Measurements from ENCODE around the gene CTF1.

Gene CTF1

DNA sequence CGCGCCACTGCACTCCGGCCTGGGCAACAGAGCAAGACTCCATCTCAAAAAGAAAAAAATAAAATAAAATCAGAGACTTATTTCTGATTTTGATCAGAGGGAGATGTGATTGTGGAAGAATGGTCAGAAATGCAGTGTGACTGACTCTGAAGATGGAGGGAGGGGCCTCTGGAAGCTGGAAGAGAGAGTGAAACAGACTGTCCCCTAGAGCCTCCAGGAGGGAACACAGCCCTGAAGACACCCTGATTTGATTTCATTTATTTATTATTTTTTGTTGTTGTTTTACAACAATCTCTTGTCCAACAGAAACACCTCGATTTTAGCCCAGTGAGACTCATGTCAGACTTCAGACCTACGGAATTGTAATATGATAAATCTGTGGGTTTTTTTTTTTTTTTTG, 28.7 kb upstream of the CTF1 start:
- no peak overlapping the region for H3K9ac ChIP-seq
- peaks cover 13 to 15% (median 14%) of the 10 kb centered on the region in 11 experiments for H3K9me3 ChIP-seq (replicated peaks in 1 of 11)
- no peak overlapping the region for H3K27ac ChIP-seq
- H3K4me3 ChIP-seq, result no peak overlapping the region
- TF ChIP-seq Cebpa-rat (IDR thresholded peaks at IDR 0.05), result no peak
- no peaks in the 10 kb centered on the region for H3K4me1 ChIP-seq
- H3K4me2 ChIP-seq, result no peak overlapping the region
- no peaks in the 10 kb centered on the region for H4K20me1 ChIP-seq
- no peaks in the 10 kb centered on the region for H3K27me3 ChIP-seq
- H3K36me3 ChIP-seq, result peaks cover 0 to 21% (median 9%) of the 10 kb centered on the region in 11 experiments; a peak in 9 of 22 replicates

DNA sequence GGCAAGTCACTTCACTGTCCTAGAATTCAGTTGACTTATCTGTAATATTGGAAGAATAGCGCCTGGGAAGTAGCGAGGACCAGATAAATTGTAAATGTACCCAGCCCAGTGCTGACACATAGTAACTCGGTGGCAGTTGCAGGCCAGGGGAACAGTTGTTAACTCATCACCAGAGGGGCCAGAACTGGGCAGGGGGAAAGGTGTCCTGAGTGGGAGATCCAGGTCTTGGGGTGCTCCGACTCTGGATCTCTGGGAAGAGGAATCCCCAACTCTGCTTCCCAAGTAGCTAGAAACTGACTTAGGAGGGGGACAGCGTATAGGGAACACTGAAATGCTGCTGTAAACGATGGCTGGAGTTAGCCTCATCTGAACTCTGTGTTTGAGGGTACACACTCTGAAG, 25.5 kb upstream of the CTF1 start:
- Histone ChIP-seq H3K4me3 (no peak overlapping the region), H4K20me1 (no peaks in the 10 kb centered on the region), H3K9me3 (replicated peaks in 1 of 11) (no peaks in the 10 kb centered on the region), H3K27ac (no peak overlapping the region), H3K36me3 (peaks cover 0 to 15% (median 8%) of the 10 kb centered on the region in 11 experiments; a peak in 9 of 22 replicates), H3K9ac (no peak overlapping the region), H3K4me2 (no peak overlapping the region), H3K27me3 (no peaks in the 10 kb centered on the region), H3K4me1 (peaks cover 7 to 12% (median 8%) of the 10 kb centered on the region in 10 experiments)
- TF ChIP-seq Cebpa-rat (IDR thresholded peaks at IDR 0.05), result no peak

DNA sequence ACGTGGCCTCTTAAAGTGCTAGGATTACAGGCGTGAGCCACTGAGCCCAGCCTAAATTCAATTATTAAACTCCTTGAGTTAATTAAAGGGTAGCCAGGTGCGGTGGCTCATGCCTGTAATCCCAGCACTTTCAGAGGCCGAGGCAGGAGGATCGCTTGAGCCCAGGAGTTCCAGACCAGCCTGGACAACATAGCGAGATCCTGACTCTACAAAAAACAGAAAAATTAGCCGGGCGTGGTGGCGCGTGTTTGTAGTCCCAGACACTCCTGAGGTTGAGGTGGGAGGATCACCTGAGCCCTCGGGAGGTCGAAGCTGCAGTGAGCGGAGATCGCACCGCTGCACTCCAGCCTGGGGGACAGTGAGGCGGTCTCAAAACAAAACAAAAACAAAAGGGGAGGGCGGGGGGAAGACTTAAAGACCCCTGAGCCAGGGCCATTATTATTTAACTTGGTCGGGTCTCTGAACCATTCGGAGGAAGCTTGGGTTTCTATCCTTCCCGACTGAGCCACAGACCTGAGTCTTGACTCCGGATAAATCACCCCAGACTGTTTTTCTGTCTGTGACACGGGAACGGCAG, 22.1 kb upstream of the CTF1 start:
- peak overlapping the region; percentile 66 to 90 (median 79) for H3K4me3 ChIP-seq
- peak overlapping the region; percentile 86 to 99 (median 97) for H3K9ac ChIP-seq
- no peak for TF ChIP-seq Cebpa-rat (IDR thresholded peaks at IDR 0.05)
- no peaks in the 10 kb centered on the region for H3K9me3 ChIP-seq (replicated peaks in 1 of 11)
- peak overlapping the region; percentile 80 to 99 (median 97); a peak in 21 of 22 replicates for H3K27ac ChIP-seq
- H4K20me1 ChIP-seq, result no peaks in the 10 kb centered on the region
- H3K36me3 ChIP-seq, result peaks cover 6 to 26% (median 16%) of the 10 kb centered on the region in 11 experiments; a peak in 20 of 22 replicates
- peak overlapping the region; percentile 92 to 99 (median 97) for H3K4me2 ChIP-seq
- peaks cover 22 to 29% (median 26%) of the 10 kb centered on the region in 10 experiments for H3K4me1 ChIP-seq
- H3K27me3 ChIP-seq, result no peaks in the 10 kb centered on the region

DNA sequence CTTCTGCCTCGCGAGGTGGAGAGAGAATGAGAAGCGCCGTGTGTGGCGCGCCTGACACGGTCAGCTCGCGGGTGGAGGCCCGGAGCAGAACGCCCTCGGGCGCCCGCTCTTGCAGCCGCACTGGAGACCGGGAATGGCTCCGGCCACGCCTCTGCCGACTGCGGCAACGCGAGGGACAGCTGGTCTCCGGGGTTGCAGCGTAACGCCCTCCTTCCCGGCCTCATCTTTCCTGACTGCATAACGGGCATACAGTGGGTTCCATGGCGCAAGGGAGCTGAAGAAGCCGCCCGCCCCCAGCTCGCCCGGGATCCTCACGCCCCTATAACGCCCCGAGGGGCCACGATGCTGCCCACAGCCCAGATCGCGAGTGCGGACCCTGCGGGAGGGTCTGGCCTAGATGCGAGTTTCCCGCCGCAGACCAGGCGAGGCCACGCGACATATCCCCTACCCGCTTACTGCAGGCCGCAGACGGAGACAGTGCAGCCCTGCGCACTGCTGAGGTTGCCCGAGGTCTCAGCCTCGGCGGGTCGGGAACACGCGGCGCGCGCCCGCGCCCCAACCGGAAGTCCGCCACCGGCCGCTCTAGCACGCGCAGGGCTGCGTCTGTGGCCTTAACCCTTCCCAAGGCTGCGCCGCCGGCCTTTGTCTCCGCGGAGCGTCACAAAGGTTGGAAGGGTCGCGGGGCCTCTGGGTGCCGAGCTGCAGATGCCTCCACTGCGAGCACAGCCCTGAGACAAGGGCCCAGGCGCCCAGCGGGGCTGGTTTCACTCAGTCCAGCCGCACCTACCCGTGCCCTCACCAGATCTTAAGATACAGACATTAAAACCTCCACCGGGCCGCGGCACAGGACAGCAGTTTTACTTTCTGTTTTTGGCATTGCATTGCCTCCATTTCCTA, 21.3 kb upstream of the CTF1 start:
- Histone ChIP-seq H3K9ac (peak overlapping the region; percentile 86 to 99 (median 97)), H3K27ac (peak overlapping the region; percentile 80 to 99 (median 97)), H3K4me1 (peaks cover 22 to 29% (median 26%) of the 10 kb centered on the region in 10 experiments), H3K4me3 (peak overlapping the region; percentile 66 to 90 (median 79)), H3K9me3 (replicated peaks in 1 of 11) (no peaks in the 10 kb centered on the region), H4K20me1 (no peaks in the 10 kb centered on the region), H3K36me3 (peaks cover 8 to 32% (median 19%) of the 10 kb centered on the region in 11 experiments; a peak in 20 of 22 replicates), H3K27me3 (no peaks in the 10 kb centered on the region), H3K4me2 (peak overlapping the region; percentile 92 to 99 (median 97))
- no peak for TF ChIP-seq Cebpa-rat (IDR thresholded peaks at IDR 0.05)

DNA sequence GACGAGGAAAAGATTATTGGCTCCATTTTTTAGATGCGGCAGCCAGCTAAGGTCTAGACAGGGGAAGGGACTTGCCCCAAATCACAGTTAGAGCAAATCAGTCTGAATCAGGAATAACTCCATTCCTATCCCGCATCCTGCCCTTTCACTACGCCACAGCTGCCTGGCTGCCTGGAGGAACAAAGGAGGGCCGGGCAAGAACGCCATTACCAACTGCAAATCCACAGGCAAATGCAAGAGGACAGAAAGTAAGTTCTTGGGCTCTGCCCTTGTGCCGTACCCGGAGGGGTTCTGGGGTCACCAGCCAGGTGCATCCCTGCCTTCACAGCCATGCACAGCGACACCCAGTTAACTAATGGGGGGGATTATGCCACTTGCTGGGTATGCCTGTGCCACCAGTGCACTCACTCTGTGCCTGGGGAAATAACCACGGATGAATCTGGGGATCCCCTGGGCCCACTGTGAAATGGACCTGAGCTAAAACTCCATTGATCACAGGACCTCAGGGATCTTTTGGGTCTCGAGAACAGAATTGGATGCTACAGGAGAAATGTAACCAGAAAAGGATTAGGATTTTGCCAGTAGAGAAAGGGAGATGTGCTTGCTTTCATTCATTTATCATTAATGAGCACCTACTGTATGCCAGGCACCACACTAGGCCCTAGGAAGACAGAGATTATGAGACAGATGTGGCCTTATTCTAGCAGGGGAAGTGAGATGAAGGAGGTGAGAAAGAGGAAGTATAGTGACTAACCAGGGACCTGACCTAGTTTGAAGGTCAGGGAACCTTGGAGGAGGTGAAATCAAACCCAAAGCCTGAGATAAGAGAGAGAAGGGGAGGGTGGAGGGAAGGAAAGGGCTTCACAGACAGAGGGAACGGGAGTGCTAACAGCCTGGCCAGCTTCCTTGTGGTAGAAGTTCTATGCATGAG, 20.3 kb upstream of the CTF1 start:
- Histone ChIP-seq H3K27me3 (no peaks in the 10 kb centered on the region), H3K36me3 (peaks cover 14 to 41% (median 25%) of the 10 kb centered on the region in 11 experiments; a peak in 21 of 22 replicates), H3K9ac (peak overlapping the region; percentile 86 to 99 (median 97)), H3K9me3 (replicated peaks in 1 of 11) (no peaks in the 10 kb centered on the region), H3K27ac (peak overlapping the region; percentile 80 to 99 (median 97)), H3K4me1 (peaks cover 22 to 29% (median 26%) of the 10 kb centered on the region in 10 experiments), H4K20me1 (no peaks in the 10 kb centered on the region), H3K4me2 (peak overlapping the region; percentile 92 to 99 (median 97)), H3K4me3 (peak overlapping the region; percentile 66 to 90 (median 79))
- TF ChIP-seq Cebpa-rat (IDR thresholded peaks at IDR 0.05), result no peak

DNA sequence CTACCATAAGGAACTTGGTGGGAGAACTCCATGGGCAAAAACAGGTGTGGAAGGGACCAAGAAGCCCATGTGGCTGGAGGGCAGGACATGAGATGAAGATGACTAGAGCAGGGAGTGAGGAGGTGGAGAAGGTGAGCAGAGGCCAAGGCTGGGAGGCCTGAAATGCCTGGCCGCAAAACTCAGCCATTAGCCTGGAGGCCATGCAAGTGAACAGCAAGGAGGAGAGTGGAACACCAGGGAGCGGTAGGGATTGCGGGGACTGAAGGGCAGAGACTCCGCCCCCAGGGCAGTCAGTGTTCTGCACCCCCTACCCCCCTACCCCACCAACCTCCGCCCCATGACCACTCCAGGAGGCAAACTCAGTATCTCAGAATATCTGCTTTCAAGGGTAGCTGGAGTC, 19.5 kb upstream of the CTF1 start:
- H4K20me1 ChIP-seq, result peaks cover 0 to 7% (median 0%) of the 10 kb centered on the region in 11 experiments; a peak in 1 of 22 replicates
- peak overlapping the region; percentile 80 to 99 (median 97) for H3K27ac ChIP-seq
- H3K4me1 ChIP-seq, result peaks cover 22 to 33% (median 26%) of the 10 kb centered on the region in 10 experiments
- TF ChIP-seq Cebpa-rat (IDR thresholded peaks at IDR 0.05), result no peak
- H3K27me3 ChIP-seq, result no peaks in the 10 kb centered on the region
- peaks cover 19 to 47% (median 26%) of the 10 kb centered on the region in 11 experiments; a peak in 21 of 22 replicates for H3K36me3 ChIP-seq
- peak overlapping the region; percentile 86 to 99 (median 97) for H3K9ac ChIP-seq
- peak overlapping the region; percentile 92 to 99 (median 97) for H3K4me2 ChIP-seq
- no peaks in the 10 kb centered on the region for H3K9me3 ChIP-seq (replicated peaks in 1 of 11)
- H3K4me3 ChIP-seq, result peak overlapping the region; percentile 66 to 90 (median 79); a peak in 19 of 20 replicates

DNA sequence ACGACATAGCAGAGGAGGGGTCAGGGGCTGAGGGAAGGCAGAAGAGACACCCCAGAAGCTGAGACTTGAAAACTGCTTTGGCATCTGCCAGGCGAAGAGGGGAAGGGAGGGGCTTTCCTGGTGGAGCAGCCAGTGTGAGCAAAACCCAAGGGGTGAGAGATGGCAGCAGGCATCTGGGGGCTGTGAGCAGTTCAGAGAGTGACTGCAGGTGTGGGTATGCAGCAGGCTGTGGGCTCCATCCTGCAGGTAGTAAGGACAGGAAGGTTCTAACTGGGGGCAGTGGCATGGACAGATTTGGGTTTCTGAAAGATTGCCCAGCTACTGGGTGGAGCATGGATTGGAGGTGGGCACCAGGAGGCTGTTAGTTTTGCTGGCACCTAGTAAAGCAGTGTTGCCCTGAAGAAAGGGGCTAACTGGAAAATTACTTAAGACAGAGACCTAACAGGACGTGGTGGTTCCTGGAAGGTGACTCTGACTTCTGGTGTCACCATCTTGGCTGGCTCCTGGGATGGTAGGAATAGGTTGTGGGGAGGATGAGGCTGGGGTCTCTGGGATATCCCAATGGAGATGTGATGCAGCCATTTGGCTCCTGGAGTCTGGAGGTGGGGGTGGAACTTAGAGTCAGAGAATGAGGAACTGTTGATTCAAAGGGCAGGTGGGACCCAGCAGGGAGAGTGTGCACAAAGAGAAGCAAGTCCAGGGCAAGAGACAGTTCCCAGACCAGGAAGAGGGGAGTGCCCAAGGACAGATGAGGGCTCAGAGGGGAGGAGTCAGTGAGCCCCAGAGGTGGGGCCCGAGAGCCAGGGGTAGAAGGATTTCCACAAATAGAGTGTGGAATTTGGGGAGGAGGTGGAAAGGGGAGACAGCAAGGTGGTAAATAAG, 13.7 kb upstream of the CTF1 start:
- Histone ChIP-seq H3K9me3 (replicated peaks in 1 of 11) (no peaks in the 10 kb centered on the region), H3K9ac (peak overlapping the region in 6 of 11 experiments; percentile 14 to 39 (median 34); a peak in 7 of 22 replicates), H3K4me2 (peak overlapping the region in 8 of 11 experiments; percentile 0 to 38 (median 30); a peak in 11 of 22 replicates), H3K27ac (peak overlapping the region in 3 of 11 experiments; percentile 2 to 43 (median 37); a peak in 6 of 22 replicates), H3K27me3 (no peaks in the 10 kb centered on the region), H3K36me3 (peaks cover 41 to 92% (median 72%) of the 10 kb centered on the region in 11 experiments), H3K4me1 (peaks cover 6 to 32% (median 22%) of the 10 kb centered on the region in 10 experiments; a peak in 17 of 20 replicates), H4K20me1 (peaks cover 0 to 19% (median 8%) of the 10 kb centered on the region in 11 experiments; a peak in 10 of 22 replicates), H3K4me3 (no peak overlapping the region)
- TF ChIP-seq Cebpa-rat (IDR thresholded peaks at IDR 0.05), result no peak

Data from BLaER1 treated with 17β-estradiol and CSF1 and Interleukin-3, amounts not matched to agents 10 nM and 100 nM (cell line).